NCI-H748 (cell line): Measurements from ENCODE around the gene MOSPD3.
"Not testable (repeated sequence)": the region's sequence is repeated elsewhere in the genome, so short reads cannot be mapped to it uniquely, and the experiment has no call there.

ENCODE experiments used
- DNase-seq: peaks from one replicate; lab custom pipeline; 2025; ENCODE audit not compliant: unreplicated experiment; lab: John Stamatoyannopoulos, UW

The MOSPD3 gene, protein sequence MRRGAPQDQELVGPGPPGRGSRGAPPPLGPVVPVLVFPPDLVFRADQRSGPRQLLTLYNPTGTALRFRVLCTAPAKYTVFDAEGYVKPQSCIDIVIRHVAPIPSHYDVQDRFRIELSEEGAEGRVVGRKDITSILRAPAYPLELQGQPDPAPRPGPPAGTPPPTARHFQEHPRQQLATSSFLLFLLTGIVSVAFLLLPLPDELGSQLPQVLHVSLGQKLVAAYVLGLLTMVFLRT

DNA sequence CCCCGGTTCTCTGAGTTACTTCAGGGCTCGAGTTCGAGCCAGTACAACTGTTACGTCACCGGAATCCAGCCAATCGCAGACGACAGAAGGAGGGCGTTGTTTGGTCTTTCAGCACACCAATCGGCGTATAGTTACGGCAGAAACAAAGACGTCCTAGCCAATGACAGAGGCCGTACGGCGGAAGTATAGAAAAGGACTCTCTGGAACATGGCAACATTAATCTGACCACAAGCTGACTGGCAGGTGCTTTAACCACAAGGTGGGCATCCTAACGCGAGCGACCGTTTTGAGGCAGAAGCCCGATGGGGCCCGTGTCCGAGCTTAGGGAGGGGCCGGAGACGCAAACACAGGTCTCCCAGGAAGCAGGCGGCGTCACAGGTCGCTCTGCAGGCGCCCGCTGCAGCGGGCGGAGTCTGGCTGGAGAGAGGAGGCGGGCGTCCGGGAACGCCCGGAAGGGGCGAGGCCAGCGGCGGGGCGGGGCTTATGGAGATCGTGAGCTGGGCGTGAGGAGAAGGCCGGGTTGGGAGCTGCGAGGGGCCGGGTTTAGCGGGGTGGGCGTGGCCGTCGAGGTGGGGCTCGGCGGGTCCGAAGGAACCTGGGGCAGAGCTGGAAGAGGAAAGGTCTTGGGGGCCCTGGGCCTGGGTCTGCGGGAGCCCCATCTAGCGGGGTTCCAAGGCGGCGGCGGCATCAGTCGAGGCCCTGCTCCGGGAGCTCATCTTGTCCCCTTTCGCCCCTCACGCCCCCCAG, at the start of gene MOSPD3:
TSS of gene MOSPD3 (plus strand) at position 558 of the 747 bp plus-strand sequence. CDS start 252 bp downstream, outside the sequence.
- peak; percentile 100 for DNase-seq

DNA sequence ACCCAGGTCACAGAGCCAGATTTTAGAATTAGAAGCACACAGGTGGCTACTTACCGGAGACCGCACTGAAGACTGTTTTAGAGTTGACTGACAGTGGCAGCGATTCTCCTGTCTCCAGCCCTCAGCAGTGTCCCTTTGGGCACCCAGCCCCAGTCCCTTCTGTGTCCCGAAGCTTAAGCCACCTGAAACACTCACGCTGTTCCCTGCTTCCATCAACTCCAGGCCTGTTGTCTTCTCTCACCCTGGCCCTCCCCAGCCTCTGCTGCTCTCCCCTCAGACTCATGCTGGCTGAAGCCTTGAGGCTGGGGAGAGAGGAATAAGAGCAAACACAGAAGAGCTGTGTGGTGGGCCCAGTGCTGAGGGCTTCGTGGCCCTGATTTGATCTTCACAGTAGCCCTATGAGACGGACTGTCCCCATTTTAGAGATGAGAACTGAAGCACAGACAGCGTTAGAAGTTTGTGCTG, 49.2 kb upstream of the MOSPD3 start:
- no peak for DNase-seq

GRCh38 chr7:100563809-100564400, 48.4 kb upstream of the MOSPD3 start:
- DNase-seq, result peak; percentile 51

GRCh38 chr7:100564405-100564804, 47.9 kb upstream of the MOSPD3 start:
- not testable (repeated sequence) for DNase-seq

- DNase-seq, result no peak
These were observed 47.2 kb upstream of the MOSPD3 start for GRCh38 chr7:100565133-100565571.

GRCh38 chr7:100566018-100566531, 46.3 kb upstream of the MOSPD3 start:
- DNase-seq, result no peak

- DNase-seq, result no peak
These were observed 45.2 kb upstream of the MOSPD3 start for GRCh38 chr7:100567031-100567730.

DNA sequence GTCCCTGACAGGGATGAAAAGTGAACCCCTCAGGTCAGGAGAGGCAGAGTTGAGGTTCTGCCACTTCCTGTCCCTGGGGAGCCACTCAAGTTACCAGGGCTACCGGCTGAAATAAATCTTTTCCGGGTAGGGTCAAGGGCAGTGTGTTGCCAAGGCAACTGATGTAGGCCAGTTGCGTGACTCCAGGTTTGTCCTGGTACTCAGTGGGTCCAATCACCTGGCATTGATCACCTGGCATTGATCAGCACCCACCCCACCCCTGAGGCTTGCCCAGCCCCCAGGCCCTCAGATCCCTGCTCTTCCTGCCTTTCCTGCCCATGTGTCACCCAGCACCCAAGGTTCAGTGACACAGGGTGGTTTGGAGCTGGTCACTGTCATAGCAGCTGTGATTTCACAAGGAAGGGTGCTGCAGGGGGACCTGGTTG, 44.6 kb upstream of the MOSPD3 start:
- peak; percentile 55 for DNase-seq

DNA sequence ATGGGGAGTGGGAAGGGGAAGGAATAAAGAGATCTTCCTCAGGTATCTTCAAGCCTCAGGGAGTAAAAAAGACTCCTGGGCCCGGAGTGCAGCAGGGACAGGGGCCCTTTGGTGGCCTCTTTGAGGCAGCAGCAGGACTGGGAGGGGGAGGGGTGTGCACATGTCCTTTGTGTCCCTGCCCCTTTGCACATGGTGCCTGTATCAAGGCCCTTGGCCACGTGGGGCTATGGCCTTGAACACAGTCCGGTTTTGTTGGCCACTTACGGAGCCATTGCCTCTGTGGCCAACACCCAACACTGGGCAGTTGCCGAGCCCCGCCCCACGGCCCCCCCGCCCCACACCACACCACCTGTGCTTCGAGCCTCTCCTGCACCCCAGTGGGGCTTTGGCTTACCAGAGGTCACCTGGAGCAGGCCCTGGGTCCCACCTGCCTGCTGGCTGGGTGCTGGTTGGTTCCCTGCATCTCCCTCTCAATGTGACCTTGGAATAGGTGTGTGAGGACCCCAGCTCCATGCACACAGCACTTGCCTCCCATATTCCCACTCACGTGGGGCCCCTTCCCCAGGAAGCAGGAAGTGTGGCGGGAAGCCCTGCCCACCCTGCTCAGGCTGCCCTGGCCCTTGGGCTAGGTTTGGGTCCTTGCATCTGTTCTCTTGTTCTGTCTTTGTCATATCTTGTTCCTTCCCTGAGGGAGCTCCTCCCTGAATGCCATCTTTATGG, 44.0 kb upstream of the MOSPD3 start:
- DNase-seq, result no peak

DNA sequence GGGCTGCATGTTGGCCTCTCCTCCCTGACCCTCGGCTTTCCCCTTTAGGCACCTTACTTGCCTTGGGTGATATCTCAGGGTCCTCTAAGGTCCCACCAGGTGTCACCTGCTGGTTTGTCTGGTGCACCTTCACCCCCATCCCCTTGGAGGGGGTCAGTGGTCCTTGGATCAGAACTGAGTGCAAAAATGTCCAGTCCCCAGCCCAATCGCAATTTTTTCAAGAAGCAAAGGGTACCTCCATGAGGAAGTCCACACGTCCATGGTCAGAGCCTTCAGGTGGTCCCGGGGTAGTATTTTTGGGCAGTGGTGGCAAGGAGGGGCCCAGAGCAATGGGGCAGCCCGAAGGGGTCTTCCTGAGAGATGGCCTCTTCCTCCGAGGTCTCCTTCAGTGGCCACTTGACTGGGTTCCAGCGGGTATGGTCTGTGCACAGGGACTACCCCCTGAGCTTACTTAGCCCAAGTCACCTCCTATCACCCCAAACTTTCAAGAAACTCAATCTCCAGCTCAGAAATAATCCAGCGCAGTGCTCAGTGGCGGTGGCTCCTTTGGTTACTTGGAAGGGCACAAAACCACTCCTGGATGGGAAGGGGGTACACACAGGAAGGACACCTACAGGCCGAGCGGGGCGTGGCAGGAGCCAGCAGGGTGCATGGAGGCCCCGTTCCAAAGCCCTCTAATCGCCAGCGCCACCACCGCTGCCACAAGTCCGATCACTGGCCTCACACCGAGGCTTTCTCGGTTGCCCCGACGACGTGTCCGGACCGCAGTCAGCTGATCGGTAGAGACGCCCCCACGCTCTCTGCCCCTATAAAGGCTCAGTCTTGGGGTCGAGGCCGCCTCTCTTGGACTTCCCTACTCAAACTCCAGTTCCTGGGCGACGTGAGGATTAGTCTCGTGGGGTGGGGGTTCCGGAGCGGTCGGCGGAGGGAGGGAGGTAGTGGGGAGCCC, 43.2 kb upstream of the MOSPD3 start:
- DNase-seq, result peak; percentile 83

- DNase-seq, result no peak
These were observed 41.1 kb upstream of the MOSPD3 start for GRCh38 chr7:100570954-100571828.

DNA sequence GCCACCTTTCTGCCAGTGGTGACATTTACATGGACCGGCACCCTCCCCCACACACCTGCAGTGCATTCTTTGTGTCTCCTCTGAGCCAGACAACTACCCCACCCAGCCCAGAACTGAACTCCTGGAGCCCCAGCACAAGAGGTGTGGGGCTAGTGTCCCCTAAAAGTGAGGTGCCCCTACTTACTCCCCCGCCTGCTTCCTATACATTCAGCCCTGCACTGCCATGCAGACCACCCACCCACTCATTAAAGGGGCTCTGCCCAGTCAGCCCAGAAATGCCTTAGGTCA, 40.6 kb upstream of the MOSPD3 start:
- no peak for DNase-seq

DNA sequence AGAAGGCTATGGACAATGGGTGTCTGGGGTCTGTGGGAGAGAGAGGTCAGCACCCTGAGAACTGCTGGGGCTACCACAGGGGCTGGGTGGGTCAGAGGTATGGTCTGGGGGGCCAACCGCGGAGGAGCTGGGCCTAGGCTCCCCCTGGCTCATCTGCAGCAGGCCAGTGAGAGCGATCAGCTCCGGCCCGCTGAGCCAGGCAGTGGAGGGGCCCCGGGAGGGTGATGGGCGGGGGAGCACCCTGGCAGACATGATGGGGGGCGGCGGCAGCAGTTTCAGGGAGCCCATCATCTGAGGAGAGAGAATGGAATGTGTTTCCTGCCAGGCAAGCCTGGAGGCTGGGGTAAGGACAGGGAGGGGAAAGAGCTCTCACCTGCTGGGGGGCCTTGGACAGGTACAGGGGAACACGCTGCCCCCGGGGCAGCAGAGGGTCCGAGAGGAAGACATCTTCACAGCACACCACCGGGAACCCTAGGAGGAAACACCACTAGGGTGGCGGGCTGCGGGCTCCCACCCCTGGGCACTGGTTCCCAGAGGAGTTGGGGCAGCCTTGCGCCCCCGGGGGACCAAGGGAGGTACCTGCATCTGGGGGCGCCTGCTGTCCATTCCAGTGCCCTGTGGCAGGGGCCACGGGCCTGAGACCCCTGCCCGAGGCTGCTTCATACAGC, 39.9 kb upstream of the MOSPD3 start:
- no peak for DNase-seq

- DNase-seq, result no peak
These were observed 39.2 kb upstream of the MOSPD3 start for GRCh38 chr7:100572949-100573675.

DNA sequence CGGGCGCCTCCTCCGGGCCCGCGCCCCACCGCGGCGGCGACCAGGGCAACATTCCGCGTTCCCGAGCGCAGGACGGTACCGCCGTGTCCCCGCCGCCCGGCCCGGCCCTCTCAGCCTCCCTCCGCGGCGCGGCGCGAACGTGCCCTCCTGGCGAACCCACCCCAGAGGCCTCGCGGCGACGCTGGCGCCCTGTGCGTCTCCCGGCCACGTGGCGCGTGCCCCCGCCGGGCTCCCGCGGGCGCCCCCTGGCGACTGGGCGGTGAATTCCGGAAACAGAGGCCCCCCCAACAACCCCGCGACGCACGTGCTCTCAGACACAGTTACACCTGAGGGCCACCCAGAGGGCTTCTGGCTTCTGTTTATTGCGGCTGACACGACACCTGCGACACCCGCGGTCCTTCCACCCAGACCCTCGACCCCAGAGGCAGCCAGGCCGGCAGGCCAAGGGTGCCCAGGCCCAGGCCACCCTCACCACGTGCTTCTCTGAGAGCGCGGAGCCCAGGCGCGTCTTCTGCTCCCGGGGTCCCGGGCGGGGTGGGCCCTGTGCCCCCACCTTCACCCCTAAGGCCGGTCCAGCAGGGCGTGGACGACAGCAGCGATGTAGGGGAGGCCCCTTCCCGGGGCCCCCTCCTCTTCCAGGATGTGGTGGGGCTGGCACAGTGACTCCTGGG, 38.5 kb upstream of the MOSPD3 start, which contains the start of gene SAP25:
TSS of gene SAP25 (minus strand) at position 210 of the 671 bp plus-strand sequence. CDS start at position 52, 158 bp downstream.
- DNase-seq, result no peak

DNA sequence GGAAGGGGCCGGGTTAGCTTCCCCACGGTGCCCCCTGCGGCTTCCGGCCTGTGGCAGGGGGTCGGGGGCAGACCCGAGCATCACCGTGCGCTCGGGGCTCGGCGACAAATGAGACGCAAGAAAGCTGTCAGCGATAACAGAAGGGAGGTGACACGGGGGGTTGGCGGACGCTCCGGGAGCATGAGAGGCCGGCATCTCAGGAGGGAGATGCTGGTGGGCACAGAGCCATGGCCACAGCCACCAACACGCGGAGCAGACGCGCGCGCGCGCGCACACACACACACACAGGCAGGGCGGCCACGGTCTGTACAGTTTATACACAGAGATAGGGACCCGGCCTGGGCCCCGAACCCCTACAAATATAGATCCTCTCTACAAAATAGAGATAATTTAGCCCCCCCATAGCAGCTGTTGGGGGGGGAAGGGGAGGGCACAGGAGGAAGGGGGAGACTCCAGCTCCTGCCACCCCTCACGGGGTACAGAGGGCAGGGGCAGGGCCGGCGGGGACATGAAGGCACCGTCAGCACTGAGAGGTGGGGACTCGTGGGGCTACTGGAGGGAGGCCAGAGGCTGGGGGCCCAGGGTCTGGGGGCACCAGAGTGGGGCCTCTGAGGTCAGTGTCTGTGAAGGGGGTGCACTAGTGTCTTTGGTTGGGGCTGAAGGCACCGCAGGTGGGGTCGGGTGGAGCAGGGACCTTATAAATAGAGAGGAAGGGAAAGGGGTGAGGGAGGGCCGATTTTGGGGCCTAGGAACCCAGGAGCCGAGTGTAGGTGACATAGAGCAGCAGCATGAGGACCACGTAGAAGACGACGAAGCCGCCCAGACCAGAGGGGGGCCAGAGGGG, 37.8 kb upstream of the MOSPD3 start:
- no peak for DNase-seq
